Fibroblast of villous mesenchyme (primary cell): ENCODE data around the gene B3GALT6. TPM values are rescaled to one million over a fixed set of nuclear protein-coding genes. Genes with fewer than 3 reads are reported as not detected.

Source experiments
- DNase-seq: peaks from one replicate; pipeline ENCODE4 v3.0.0-alpha.2; 2010; ENCODE audit warnings: low read depth
- H3K4me3 ChIP-seq: 2 replicates; pipeline ENCODE4 v1.5.1; 2011; ENCODE audit warnings: low read depth, mild to moderate bottlenecking, low read length
- CTCF ChIP-seq: IDR thresholded peaks from 2 replicates; pipeline ENCODE4 v1.5.1; 2012; ENCODE audit warnings: low read depth, mild to moderate bottlenecking, low read length; ENCODE audit not compliant: insufficient read depth
- total RNA-seq: library from RNA; depleted of rRNA; stranded (reverse); fragments of >200 nt; gene quantifications from 2 replicates; pipeline ENCODE4 v1.2.3, GENCODE V29; 2012

B3GALT6 gene
- total RNA-seq, 1 donor = 25.0 TPM

- TF ChIP-seq CTCF = no peak
- no peak overlapping the region for H3K4me3 ChIP-seq
- DNase-seq = no peak
These were observed 28.2 kb upstream of the B3GALT6 start for GRCh38 chr1:1203561-1204424.

GRCh38 chr1:1204425-1204920 lies 27.6 kb upstream of the B3GALT6 start:
- no peak for TF ChIP-seq CTCF
- no peak for DNase-seq
- no peak overlapping the region for H3K4me3 ChIP-seq

GRCh38 chr1:1204998-1205768 lies 26.9 kb upstream of the B3GALT6 start:
- no peak for TF ChIP-seq CTCF
- no peak for DNase-seq
- H3K4me3 ChIP-seq = no peak overlapping the region

GRCh38 chr1:1205769-1206375 lies 26.2 kb upstream of the B3GALT6 start:
- no peak for DNase-seq
- H3K4me3 ChIP-seq = no peak overlapping the region
- TF ChIP-seq CTCF = no peak

- TF ChIP-seq CTCF = no peak
- DNase-seq = no peak
- no peak within 1 kb of the TSS for H3K4me3 ChIP-seq
These were observed 25.6 kb upstream of the B3GALT6 start, which contains the start of gene TNFRSF18 for GRCh38 chr1:1206376-1206965. Gene TNFRSF18 (minus strand): TSS chr1:1206592. CDS start chr1:1206571, 21 bp downstream.

- no peak overlapping the region for H3K4me3 ChIP-seq
- DNase-seq = no peak
- TF ChIP-seq CTCF = no peak
These were observed 25.0 kb upstream of the B3GALT6 start for GRCh38 chr1:1206966-1207531.
